Activated CD4-positive, alpha-beta T cell treated with anti-CD3 and anti-CD28 coated beads, Interleukin-2, amount 50 U/mL, for 48 hours (primary cell): Measurements from ENCODE around the gene METTL8.
A peak's percentile ranks its signal among the peaks of the same experiment; 100 is the strongest.
"Not testable (repeated sequence)": the region's sequence is repeated elsewhere in the genome, so short reads cannot be mapped to it uniquely, and the experiment has no call there.

Experiments
- DNase-seq, 2 experiments: peaks; one replicate each; pipeline ENCODE4 v3.0.0-alpha.2; 2020

The METTL8 gene

GRCh38 chr2:171345971-171346722 lies 87.6 kb downstream of the METTL8 start:
- no peak for DNase-seq

DNA sequence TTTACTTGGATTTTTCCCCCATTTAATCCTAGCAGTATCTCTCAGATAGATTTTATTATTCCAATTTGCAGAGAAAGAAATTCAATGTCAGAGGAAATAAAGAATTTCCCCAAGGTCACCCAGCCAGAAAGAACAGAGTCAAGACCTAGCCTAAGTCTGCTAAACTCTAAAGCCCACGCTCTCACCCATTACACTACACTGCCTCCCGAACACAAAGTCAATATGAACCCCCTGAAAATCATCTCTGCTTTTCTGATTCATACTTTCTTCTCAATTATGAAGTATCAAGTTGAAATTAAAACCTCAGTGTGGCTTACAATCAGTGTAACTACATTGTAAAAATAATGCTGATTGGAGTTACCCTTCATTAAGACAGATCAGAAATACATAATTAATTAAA lies 89.6 kb downstream of the METTL8 start:
- DNase-seq = no peak

- DNase-seq = no peak
These were observed 91.8 kb downstream of the METTL8 start for GRCh38 chr2:171342067-171342413.

DNA sequence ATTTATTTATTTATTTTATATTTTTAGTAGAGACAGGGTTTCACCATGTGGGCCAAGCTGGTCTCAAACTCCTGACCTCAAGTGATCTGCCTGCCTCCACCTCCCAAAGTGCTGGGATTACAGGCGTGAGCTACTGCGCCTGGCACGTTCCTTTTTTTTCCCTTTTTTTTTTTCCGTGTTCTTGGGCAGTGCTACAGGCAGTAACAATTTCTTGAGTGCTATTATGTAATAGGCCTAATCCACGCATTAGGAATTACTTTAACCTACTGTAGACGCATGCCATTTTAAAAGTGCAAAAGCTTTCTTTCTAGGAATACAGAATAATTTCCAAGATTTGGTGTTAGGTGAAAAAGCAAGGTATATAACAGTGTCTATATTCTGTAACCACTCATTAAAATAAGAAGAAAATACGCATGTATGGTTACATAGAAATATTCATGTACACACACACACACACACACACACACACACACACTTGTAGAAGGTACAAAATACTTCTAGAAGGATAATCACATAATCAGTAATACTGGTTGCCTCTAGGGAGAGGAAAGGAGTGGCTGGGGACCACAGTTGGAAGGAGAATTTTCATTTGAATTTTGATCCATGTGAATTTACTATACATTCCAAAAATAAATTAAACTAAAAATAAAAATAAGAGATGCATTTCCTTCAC lies 92.3 kb downstream of the METTL8 start:
- no peak for DNase-seq

GRCh38 chr2:171334946-171335345 lies 98.8 kb downstream of the METTL8 start:
- DNase-seq = no peak

DNA sequence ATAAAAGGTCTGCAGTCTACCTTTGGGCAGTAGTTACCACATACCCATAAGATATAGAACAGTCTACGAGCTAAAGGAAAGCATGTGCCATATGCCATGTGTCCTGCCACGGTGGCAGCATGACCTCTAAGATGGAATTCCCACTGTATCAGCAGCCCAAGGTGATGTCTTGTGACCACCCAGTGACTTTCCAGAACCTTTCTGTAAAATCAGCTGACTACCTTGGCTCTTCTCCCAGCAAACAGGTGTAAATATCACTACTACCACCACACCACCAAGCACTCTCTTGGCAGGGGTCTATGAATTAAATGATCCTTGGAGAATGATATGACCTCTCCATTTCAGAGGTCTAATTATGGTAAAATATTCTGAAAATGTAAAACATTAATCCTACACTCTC lies 99.6 kb downstream of the METTL8 start:
- DNase-seq = no peak

DNA sequence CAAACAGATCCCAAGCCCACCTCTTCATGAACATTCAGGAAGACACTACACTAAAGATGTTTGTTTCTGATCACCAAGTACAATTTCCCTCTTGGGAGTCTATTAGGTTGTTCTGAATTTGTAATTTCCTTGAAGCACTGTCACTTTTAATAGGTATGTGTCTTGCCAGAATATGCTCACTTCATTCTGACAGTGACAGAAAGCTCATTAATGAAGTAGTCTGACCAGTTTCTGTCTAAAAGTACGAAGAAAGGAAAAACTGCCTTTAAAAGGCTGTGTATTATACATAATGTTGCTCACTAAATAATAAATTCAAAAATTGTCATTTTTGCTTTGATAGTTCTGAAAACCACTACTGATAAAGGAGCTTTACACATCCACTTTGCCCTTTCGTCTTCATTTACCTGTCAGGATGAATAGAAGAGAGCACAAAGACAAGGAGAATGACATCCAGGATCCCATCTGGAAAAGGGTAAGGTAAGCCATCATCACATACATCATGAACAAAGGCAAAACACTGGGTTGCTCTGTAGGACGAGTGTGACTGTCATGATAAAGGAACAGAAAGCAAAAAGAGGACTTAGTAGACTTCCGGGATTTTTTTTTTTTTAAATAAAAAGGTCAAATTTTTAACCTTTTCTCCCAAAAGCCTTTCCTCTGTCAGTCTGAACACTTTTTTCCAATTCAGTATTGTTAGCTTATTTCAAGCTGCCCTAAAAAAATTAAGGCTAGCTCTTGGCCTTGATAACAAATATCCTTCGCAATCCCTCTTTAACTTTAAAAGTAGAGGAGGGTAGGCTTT lies 103.4 kb downstream of the METTL8 start:
- DNase-seq = no peak

DNA sequence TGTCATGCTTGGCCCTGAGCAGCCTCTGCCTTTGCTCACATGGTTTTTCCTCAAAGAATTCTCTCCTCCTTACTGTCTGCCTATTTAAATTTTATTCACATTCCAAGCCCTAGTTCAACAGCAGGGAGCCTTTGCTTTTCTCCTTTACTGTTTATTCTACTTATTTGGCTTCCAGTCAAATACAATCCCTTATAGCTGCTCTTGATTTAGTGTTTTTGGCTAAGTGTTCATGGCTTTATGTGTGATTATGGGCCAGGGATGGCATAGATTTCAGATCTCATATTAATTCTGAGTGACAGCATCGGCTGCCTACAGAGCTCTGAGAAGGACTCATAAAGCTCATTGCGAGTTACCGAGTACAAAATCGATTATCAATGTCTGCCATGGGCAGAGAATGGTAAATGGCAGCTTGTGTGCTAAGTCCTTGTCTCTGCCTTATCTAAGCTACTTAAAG lies 106.7 kb downstream of the METTL8 start:
- DNase-seq = no peak

DNA sequence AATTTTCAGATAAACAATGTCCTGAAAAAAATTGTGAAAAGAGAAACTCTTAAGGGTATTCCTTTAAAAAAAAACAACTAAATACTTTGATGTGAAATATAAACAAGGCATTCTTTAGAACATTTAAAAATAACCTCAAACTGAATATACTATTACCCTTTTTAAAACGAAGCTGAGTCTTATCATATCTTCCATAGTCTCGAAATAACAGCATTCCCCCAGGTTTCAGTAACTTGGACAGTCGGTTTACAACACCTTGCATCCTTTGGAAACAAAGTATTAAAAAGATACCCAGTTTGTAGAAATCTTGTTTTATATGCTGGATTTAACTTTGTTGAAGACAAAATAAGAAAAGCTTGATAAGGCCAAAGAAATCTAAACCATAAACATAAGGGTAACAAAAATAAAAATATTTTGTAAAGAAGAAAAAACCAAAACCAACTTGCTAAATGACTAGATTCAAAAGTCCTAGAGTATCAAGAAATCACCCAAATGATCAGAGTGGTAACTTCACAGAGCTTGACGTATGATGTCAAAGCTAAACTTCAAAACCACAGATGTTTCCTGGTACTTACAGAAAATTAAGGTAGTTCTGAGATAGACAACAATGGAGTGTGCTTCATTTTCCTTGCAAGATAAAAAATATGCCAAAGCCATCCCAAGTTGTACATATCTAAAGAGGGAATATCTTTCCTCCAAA lies 107.8 kb downstream of the METTL8 start:
- DNase-seq = no peak

GRCh38 chr2:171323971-171324528 lies 109.7 kb downstream of the METTL8 start:
- DNase-seq = no peak

GRCh38 chr2:171322928-171323327 lies 110.9 kb downstream of the METTL8 start:
- no peak for DNase-seq

- DNase-seq = no peak
These were observed 113.1 kb downstream of the METTL8 start for GRCh38 chr2:171320731-171321130.

DNA sequence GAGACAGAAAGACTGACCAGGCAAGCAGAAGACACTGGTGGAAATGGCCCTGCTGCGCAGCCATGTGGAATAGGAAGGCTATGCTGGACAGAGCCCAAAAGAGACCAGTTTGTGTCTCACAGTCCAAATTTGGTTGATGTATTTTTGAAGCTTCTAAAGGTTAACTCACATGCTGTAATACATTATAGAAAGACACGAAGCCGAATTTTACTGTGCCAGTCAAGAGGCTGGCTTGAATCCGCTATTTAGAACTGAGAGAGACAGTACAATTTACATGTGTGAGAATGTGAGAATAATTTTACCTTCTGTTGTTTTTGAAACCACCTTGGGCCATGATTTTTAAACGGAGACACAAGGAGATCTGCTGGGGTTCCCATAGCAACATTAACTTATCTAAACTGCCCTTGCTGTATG lies 113.6 kb downstream of the METTL8 start:
- DNase-seq = no peak

GRCh38 chr2:171319164-171319810 lies 114.5 kb downstream of the METTL8 start:
- peak; percentile 54 to 68 for DNase-seq

- peak; percentile 18 to 26 for DNase-seq
These were observed 115.3 kb downstream of the METTL8 start for GRCh38 chr2:171318463-171318934.

DNA sequence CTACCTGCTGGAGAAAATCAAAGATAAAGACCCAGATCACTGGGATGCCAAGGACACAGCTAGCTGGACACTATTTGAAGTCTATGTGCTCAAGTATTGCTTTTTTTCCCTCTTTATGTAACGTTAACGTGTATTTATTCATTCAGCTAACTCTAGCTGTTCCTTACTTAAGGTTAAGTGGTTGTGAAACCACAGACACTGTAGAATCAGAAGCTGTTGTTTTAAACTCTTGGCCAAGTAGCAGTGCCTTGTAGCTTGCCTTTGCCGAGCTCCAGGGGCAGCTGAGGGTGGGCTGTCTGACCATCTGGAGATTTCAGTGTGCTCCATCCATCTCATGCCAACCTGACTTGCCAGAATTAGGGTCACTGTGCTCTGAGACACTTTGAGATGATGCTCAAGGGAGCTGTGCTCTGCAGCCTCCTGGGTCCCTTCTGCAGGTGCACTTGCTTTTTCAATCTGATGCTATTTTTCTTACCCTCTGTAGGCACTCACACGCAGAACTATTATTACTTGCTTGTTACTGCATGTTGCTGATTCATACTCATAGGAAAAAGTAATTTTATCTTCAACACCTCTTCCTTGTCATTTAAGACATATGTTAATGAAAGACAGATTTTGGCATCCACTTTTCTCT lies 116.2 kb downstream of the METTL8 start:
- peak; percentile 18 to 21 for DNase-seq

- no peak for DNase-seq
These were observed 116.9 kb downstream of the METTL8 start for GRCh38 chr2:171316755-171317337.

GRCh38 chr2:171316220-171316619 lies 117.6 kb downstream of the METTL8 start:
- DNase-seq = no peak

- DNase-seq = no peak
These were observed 118.0 kb downstream of the METTL8 start for GRCh38 chr2:171315781-171316180.

DNA sequence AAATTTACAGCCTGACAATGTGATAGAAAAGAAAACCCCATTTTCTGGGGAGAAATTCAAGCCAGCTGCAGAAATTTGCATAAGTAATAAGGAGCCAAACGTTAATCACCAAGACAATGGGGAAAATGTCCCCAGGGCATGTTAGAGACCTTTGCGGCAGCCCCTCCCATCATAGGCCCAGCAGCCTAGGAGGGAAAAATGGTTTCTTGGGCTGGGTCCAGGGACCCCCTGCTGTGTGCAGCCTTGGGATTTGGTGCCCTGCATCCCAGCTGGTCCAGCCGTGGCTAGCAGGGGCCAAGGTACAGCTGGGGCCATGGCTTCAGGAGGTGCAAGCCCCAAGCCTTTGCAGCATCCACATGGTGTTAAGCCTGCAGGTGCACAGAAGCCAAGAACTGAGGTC lies 121.6 kb downstream of the METTL8 start:
- not testable (repeated sequence) for DNase-seq

DNA sequence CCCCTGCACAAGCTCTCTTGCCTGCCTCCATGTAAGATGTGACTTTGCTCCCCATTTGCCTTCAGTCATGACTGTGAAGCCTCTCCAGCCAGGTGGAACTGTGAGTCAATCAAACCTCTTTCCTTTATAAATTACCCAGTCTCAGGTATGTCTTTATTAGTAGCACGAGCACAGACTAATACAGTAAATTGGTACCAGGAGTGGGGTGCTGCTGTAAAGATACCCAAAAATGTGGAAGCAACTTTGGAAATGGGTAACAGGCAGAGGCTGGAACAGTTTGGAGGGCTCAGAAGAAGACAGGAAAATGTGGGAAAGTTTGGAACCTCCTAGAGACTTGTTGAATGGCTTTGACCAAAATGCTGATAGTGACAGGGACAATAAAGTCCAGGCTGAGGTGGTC lies 122.2 kb downstream of the METTL8 start:
- not testable (repeated sequence) for DNase-seq
